A549 (cell line): Measurements from ENCODE around the gene SEMA3C.

Experiments used
- CBX2 ChIP-seq: fragments of 200-600 bp; sonication (generic); IDR thresholded peaks from 2 replicates; pipeline ENCODE4 v1.6.1; 2016; ENCODE audit warnings: low read depth, mild to moderate bottlenecking, borderline replicate concordance
- CEBPB ChIP-seq, 2 experiments: fragments of >200 bp in 1 of 2; sonication (Bioruptor Twin) in 1 of 2; formaldehyde crosslinking in 1 of 2; IDR thresholded peaks; 2 replicates each; pipeline ENCODE4 v1.6.1; 2012 to 2016
- ESRRA ChIP-seq: fragments of 150-350 bp; IDR thresholded peaks from 2 replicates; pipeline ENCODE4 v1.6.1; 2014; ENCODE audit warnings: mild to moderate bottlenecking, low read length, borderline replicate concordance
- FOSB ChIP-seq: fragments of 250-450 bp; sonication (Bioruptor Pico); IDR thresholded peaks from 2 replicates; pipeline ENCODE4 v1.5.0; 2020; ENCODE audit warnings: mild to moderate bottlenecking, moderate library complexity
- HEYL ChIP-seq: fragments of 250-450 bp; sonication (Bioruptor Pico); IDR thresholded peaks from 2 replicates; pipeline ENCODE4 v1.8.0; 2021; ENCODE audit warnings: mild to moderate bottlenecking, moderate library complexity
- JUN ChIP-seq, 2 experiments: fragments of >200 bp; sonication (Bioruptor Twin); formaldehyde crosslinking; IDR thresholded peaks; 2 replicates in 1 of 2; 3 replicates in 1 of 2; pipeline ENCODE4 v1.6.1; 2016 to 2017
- POLR2A ChIP-seq: IDR thresholded peaks from 2 replicates; pipeline ENCODE4 v1.6.1; 2012; ENCODE audit warnings: mild to moderate bottlenecking, low read length
- RAD21 ChIP-seq, 2 experiments: fragments of >200 bp in 1 of 2; sonication (Bioruptor Twin) in 1 of 2; formaldehyde crosslinking in 1 of 2; IDR thresholded peaks in 1 of 2; conservative IDR thresholded peaks in 1 of 2; 2 replicates in 1 of 2; 3 replicates in 1 of 2; pipeline ENCODE4 v1.6.1; 2012 to 2018; ENCODE audit warnings: inconsistent platforms in 1 of 2
- RARB ChIP-seq: fragments of 250-450 bp; sonication (Bioruptor Pico); IDR thresholded peaks from 2 replicates; pipeline ENCODE4 v1.8.0; 2021; ENCODE audit warnings: mild to moderate bottlenecking, moderate library complexity
- SREBF2 ChIP-seq: fragments of 450-650 bp; IDR thresholded peaks from 2 replicates; pipeline ENCODE4 v1.6.1; 2014; ENCODE audit warnings: mild to moderate bottlenecking, moderate library complexity
- TF ChIP-seq, protein P1 (sequence below): fragments of >200 bp; sonication (Bioruptor Twin); formaldehyde crosslinking; IDR thresholded peaks from 3 replicates; pipeline ENCODE4 v1.5.1; 2016
- TF ChIP-seq, protein P2 (sequence below): fragments of 200-600 bp; sonication (generic); IDR thresholded peaks from 2 replicates; pipeline ENCODE4 v1.6.1; 2016; ENCODE audit warnings: antibody characterized with exemption, mild to moderate bottlenecking, moderate library complexity

DNA sequence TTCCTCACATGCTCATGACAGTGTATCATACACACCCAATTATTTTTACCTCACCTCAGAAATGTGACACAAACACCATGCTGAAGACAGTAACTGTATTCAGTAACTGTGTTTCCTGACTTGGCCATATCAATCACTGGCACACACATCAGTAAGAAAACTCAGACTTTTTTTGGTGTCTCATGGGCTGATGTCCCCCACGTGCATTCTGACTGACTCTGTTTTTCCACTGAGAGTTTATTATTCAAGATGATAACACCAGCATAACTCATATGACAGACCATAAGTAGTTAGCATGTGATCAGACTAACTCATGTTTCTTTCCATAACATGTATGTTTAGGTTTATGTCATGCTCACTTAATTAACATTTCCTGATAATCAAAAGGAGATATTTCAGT lies 155.6 kb downstream of the SEMA3C start:
- no peak for TF ChIP-seq RARB (CRISPR knock-in tag)
- TF ChIP-seq, protein P1, sequence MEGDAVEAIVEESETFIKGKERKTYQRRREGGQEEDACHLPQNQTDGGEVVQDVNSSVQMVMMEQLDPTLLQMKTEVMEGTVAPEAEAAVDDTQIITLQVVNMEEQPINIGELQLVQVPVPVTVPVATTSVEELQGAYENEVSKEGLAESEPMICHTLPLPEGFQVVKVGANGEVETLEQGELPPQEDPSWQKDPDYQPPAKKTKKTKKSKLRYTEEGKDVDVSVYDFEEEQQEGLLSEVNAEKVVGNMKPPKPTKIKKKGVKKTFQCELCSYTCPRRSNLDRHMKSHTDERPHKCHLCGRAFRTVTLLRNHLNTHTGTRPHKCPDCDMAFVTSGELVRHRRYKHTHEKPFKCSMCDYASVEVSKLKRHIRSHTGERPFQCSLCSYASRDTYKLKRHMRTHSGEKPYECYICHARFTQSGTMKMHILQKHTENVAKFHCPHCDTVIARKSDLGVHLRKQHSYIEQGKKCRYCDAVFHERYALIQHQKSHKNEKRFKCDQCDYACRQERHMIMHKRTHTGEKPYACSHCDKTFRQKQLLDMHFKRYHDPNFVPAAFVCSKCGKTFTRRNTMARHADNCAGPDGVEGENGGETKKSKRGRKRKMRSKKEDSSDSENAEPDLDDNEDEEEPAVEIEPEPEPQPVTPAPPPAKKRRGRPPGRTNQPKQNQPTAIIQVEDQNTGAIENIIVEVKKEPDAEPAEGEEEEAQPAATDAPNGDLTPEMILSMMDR: no peak
- no peak for TF ChIP-seq JUN (IDR thresholded peaks at IDR 0.05)
- TF ChIP-seq, protein P2, sequence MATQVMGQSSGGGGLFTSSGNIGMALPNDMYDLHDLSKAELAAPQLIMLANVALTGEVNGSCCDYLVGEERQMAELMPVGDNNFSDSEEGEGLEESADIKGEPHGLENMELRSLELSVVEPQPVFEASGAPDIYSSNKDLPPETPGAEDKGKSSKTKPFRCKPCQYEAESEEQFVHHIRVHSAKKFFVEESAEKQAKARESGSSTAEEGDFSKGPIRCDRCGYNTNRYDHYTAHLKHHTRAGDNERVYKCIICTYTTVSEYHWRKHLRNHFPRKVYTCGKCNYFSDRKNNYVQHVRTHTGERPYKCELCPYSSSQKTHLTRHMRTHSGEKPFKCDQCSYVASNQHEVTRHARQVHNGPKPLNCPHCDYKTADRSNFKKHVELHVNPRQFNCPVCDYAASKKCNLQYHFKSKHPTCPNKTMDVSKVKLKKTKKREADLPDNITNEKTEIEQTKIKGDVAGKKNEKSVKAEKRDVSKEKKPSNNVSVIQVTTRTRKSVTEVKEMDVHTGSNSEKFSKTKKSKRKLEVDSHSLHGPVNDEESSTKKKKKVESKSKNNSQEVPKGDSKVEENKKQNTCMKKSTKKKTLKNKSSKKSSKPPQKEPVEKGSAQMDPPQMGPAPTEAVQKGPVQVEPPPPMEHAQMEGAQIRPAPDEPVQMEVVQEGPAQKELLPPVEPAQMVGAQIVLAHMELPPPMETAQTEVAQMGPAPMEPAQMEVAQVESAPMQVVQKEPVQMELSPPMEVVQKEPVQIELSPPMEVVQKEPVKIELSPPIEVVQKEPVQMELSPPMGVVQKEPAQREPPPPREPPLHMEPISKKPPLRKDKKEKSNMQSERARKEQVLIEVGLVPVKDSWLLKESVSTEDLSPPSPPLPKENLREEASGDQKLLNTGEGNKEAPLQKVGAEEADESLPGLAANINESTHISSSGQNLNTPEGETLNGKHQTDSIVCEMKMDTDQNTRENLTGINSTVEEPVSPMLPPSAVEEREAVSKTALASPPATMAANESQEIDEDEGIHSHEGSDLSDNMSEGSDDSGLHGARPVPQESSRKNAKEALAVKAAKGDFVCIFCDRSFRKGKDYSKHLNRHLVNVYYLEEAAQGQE: no peak
- TF ChIP-seq CBX2: no peak
- TF ChIP-seq FOSB (CRISPR knock-in tag): no peak
- TF ChIP-seq HEYL (CRISPR knock-in tag): no peak
- TF ChIP-seq SREBF2: no peak
- no peak for TF ChIP-seq RAD21 (conservative IDR thresholded peaks at IDR 0.05 in 1 of 2, IDR thresholded peaks at IDR 0.05 in 1 of 2)
- TF ChIP-seq ESRRA: no peak
- TF ChIP-seq CEBPB (IDR thresholded peaks at IDR 0.05): no peak
- TF ChIP-seq POLR2A: no peak
